Adrenal gland (tissue), 12 donors: ENCODE data around the gene GPATCH2L. TPM values are rescaled to one million over a fixed set of nuclear protein-coding genes. Genes with fewer than 3 reads are reported as not detected.
A peak's percentile ranks its signal among the peaks of the same experiment; 100 is the strongest.

Experiments used
- DNase-seq, 7 donors: peaks; one replicate each; pipeline ENCODE4 v3.0.0-alpha.2; 2019 to 2020
- H3K27ac ChIP-seq, 5 donors: fragments of 200-600 bp; sonication (generic) in 4 of 5; 1 replicate in 3 of 5; 2 replicates in 2 of 5; pipeline versions ENCODE4 v1.5.1 to v1.8.0; 2016 to 2020; ENCODE audit warnings: mild to moderate bottlenecking in 1 of 5
- H3K27me3 ChIP-seq: fragments of 200-600 bp; 2 replicates; pipeline ENCODE4 v1.8.0; 2021
- H3K36me3 ChIP-seq, 2 donors: fragments of 200-600 bp; replicated peaks in 1 of 2; 1 replicate in 1 of 2; 2 replicates in 1 of 2; pipeline versions ENCODE4 v1.5.1 to v1.8.0; 2018 to 2022
- H3K4me1 ChIP-seq, 2 donors: fragments of 200-600 bp; replicated peaks in 1 of 2; 1 replicate in 1 of 2; 2 replicates in 1 of 2; pipeline versions ENCODE4 v1.5.1 to v1.8.0; 2018 to 2021
- H3K4me3 ChIP-seq, 4 donors: fragments of 200-600 bp; sonication (generic) in 3 of 4; one replicate each; pipeline ENCODE4 v1.5.1; 2016 to 2018
- H3K9me3 ChIP-seq, 3 donors: fragments of 200-600 bp; sonication (generic) in 1 of 3; replicated peaks in 1 of 3; 1 replicate in 2 of 3; 2 replicates in 1 of 3; pipeline versions ENCODE4 v1.5.1 to v1.8.0; 2016 to 2021
- POLR2A ChIP-seq, 2 donors: fragments of 450-650 bp; IDR thresholded peaks; one replicate each; pipeline ENCODE4 v1.6.1; 2017; ENCODE audit warnings: antibody characterized with exemption in 2 of 2, mild to moderate bottlenecking in 2 of 2, moderate library complexity in 1 of 2
- WGBS, 4 donors: extraction: QIAGEN DNeasy Blood & Tissue Kit in 2 of 4; methylation state at CpG; one replicate each; pipeline versions ENCODE4 v1.1.5 to v1.1.7; 2013 to 2017; 5-methylcytosine and 5-hydroxymethylcytosine counted together
- intact Hi-C, 2 donors: fragments of 100-400 bp; cut with DNase I; formaldehyde crosslinking; loops; one replicate each; pipeline versions ENCODE4 v1.14.1 to v1.15.0; 2022 to 2023
- polyA plus RNA-seq, 3 donors: library from polyadenylated mRNA; stranded (reverse); fragments of 200-250 nt in 2 of 3; fragments of 350-450 nt in 1 of 3; fragmentation: Illumina TruSeq in 1 of 3; extraction: RNeasy Lipid Tissue Mini Kit (QIAGEN cat#74804) in 1 of 3; gene quantifications; one replicate each; pipeline ENCODE4 v1.2.3, GENCODE V29; 2013 to 2014
- total RNA-seq, 9 donors: library from RNA; depleted of rRNA in 4 of 9; stranded (reverse); fragments of >200 nt in 4 of 9; fragments of 120-200 nt in 1 of 9; fragmentation: NEBNext Ultra II Directional in 1 of 9; extraction: Animal tissue kit (Norgen Biotek cat#: 25700) in 1 of 9; gene quantifications; one replicate each; pipeline versions ENCODE4 v1.1.0 to v1.2.4, GENCODE V29; 2013 to 2023
- TF ChIP-seq, protein P1 (sequence below), 6 experiments: fragments of 450-650 bp in 4 of 6; fragments of 200-600 bp in 2 of 6; sonication (generic) in 1 of 6; IDR thresholded peaks; 1 replicate in 5 of 6; 2 replicates in 1 of 6; pipeline versions ENCODE4 v1.5.1 to v1.8.0; 2016 to 2021; ENCODE audit warnings: antibody characterized with exemption in 6 of 6, mild to moderate bottlenecking in 2 of 6, moderate library complexity in 1 of 6
- donor health status: healthy with polysubstance abuse.
- donor health status: Bipolar disorder and iron deficiency.
- donor health status: DM: yes; HTN: yes; CAD: no.
- donor health status: DM: no; HTN: no; CAD: no.
- donor health status: DM: no; HTN: no; CAD: no.
- donor health status: DM: yes; HTN: yes; CAD: no.

Gene GPATCH2L
- total and polyA plus RNA-seq, 12 donors = 3.2 to 108 (median 41.1) TPM

- Histone ChIP-seq H3K9me3 (no peaks in the 10 kb centered on the region), H3K36me3 (no peaks in the 10 kb centered on the region), H3K4me1 (no peaks in the 10 kb centered on the region), H3K27me3 (peaks cover 41% of the 10 kb centered on the region), H3K27ac (no peak overlapping the region), H3K4me3 (no peak overlapping the region)
- peak in 4 of 7 donors; percentile 7 to 39 (median 18) for DNase-seq
- TF ChIP-seq, protein P1, sequence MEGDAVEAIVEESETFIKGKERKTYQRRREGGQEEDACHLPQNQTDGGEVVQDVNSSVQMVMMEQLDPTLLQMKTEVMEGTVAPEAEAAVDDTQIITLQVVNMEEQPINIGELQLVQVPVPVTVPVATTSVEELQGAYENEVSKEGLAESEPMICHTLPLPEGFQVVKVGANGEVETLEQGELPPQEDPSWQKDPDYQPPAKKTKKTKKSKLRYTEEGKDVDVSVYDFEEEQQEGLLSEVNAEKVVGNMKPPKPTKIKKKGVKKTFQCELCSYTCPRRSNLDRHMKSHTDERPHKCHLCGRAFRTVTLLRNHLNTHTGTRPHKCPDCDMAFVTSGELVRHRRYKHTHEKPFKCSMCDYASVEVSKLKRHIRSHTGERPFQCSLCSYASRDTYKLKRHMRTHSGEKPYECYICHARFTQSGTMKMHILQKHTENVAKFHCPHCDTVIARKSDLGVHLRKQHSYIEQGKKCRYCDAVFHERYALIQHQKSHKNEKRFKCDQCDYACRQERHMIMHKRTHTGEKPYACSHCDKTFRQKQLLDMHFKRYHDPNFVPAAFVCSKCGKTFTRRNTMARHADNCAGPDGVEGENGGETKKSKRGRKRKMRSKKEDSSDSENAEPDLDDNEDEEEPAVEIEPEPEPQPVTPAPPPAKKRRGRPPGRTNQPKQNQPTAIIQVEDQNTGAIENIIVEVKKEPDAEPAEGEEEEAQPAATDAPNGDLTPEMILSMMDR (IDR thresholded peaks at IDR 0.05) = no peak
- no peak for TF ChIP-seq POLR2A (IDR thresholded peaks at IDR 0.05)
- WGBS, 4 donors = 17 to 18% (median 17%) methylated on average over 4 of the region's 4 CpGs
- intact Hi-C loops = no loop called here
Measured at GRCh38 chr14:76133103-76133502, 18.6 kb upstream of the GPATCH2L start.

DNA sequence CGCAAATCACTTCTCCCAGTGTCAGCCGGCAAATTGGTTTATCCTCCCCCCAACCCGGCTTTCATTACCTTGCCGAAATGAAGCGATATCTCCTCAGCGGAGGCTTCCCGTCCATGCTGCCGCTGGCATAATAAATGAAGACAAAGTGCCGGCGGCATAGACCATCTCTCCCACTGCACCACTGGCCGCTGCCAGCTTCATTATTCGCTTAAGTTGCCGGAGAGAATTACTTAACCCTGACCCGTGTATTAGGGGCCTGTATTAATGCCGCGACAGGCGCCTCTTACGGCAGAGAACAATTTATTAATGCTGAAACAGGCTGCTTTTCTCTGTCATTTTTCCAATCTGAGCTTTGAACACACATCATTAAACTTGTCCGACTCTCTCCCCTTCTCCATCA lies 17.5 kb upstream of the GPATCH2L start:
- TF ChIP-seq, protein P1 (IDR thresholded peaks at IDR 0.05) = no peak
- TF ChIP-seq POLR2A (IDR thresholded peaks at IDR 0.05) = no peak
- no peaks in the 10 kb centered on the region for H3K36me3 ChIP-seq
- H3K9me3 ChIP-seq = no peaks in the 10 kb centered on the region
- H3K27ac ChIP-seq = no peak overlapping the region
- DNase-seq = no peak
- intact Hi-C loops = no loop called here
- no peaks in the 10 kb centered on the region for H3K4me1 ChIP-seq
- H3K27me3 ChIP-seq = peaks cover 46% of the 10 kb centered on the region
- WGBS, 4 donors = 77 to 84% (median 81%) methylated on average over 19 of the region's 19 CpGs
- no peak overlapping the region for H3K4me3 ChIP-seq

DNA sequence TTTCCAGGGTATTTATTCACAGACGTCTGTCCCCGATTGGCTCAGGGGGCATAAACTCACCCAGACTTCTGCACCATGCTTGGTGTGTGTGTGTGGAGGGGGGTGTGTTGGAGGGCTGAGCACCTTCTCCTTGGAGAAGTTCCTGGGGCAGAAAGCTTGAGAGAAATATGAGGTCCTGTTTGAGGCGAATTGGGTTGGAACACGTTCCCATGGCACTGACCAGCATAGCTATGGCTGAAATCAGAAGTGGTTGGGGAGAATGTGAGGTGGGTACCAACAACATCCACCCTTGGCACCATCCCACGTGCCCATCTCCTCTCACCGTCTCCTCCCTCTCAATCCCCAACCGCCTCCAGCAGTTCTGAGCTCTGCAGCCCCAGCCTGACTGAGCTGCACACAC lies 16.0 kb upstream of the GPATCH2L start:
- TF ChIP-seq POLR2A (IDR thresholded peaks at IDR 0.05) = no peak
- TF ChIP-seq, protein P1 (IDR thresholded peaks at IDR 0.05) = no peak
- 49 to 54% (median 53%) methylated on average over 7 of the region's 7 CpGs for WGBS, 4 donors
- DNase-seq = peak in 1 of 7 donors; percentile 10
- intact Hi-C loops = no loop called here
- Histone ChIP-seq H3K4me1 (no peaks in the 10 kb centered on the region), H3K9me3 (no peaks in the 10 kb centered on the region), H3K27ac (no peak overlapping the region), H3K4me3 (no peak overlapping the region), H3K36me3 (no peaks in the 10 kb centered on the region), H3K27me3 (peaks cover 52% of the 10 kb centered on the region)

DNA sequence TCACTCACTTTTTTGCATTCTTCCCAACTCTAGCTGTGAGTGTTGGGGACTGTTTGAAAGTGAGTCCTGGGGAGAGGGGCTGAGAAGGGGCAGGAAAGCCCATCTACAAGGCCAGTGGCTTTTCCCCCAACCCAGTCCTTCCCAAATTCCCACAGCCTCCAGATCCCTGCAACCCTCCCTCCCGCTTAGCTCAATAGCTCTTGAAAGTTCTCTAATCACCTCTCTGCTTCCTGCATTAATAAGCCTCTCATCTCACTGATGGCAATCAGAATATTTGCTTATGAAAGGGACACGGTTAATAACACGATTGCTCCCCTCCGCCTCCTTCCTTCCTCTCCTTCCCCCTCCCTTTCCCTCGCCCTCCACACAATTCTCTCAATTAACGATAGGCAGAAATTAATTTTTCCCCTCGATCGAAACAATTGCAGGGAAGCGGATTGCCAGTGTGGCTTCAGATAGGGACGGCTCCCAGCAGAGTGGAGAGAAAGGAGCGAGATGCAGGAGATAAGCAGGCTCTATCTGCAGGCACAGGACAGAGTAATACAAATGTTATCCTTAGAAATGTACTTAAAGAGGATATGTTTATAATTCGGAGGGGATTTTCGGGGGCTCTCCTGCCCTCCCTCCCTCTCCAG lies 15.1 kb upstream of the GPATCH2L start:
- H3K27ac ChIP-seq = no peak overlapping the region
- no peak for TF ChIP-seq POLR2A (IDR thresholded peaks at IDR 0.05)
- TF ChIP-seq, protein P1 (IDR thresholded peaks at IDR 0.05) = no peak
- intact Hi-C loops = no loop called here
- no peak overlapping the region for H3K4me3 ChIP-seq
- peak in 1 of 7 donors; percentile 11 for DNase-seq
- peaks cover 51% of the 10 kb centered on the region for H3K27me3 ChIP-seq
- H3K9me3 ChIP-seq = no peaks in the 10 kb centered on the region
- no peaks in the 10 kb centered on the region for H3K36me3 ChIP-seq
- WGBS, 4 donors = 26 to 33% (median 32%) methylated on average over 13 of the region's 13 CpGs
- no peaks in the 10 kb centered on the region for H3K4me1 ChIP-seq
